SK-N-SH (cell line): ENCODE data around the gene IRX5. TPM values are rescaled to one million over a fixed set of nuclear protein-coding genes. Genes with fewer than 3 reads are reported as not detected.

Source experiments
- CTCF ChIA-PET: fragments of 300-600, 350-600 bp; formaldehyde crosslinking; extraction: SDS; loops from one replicate; lab custom pipeline; 2021; lab: Yijun Ruan, JAX
- POLR2A ChIA-PET: fragments of 350-600 bp; sonication (Branson Sonifier 250); formaldehyde crosslinking; extraction: SDS; loops from one replicate; lab custom pipeline; 2020; ENCODE audit warnings: antibody characterized with exemption, inconsistent platforms; lab: Yijun Ruan, JAX
- DNase-seq: peaks from one replicate; pipeline ENCODE4 v3.0.0; 2012
- H2AFZ ChIP-seq: fragments of 200-600 bp; sonication (generic); 2 replicates; pipeline ENCODE4 v1.8.1; 2016; ENCODE audit warnings: antibody characterized with exemption, mild to moderate bottlenecking, low read depth
- H3F3A ChIP-seq: fragments of 200-600 bp; sonication (generic); replicated peaks from 2 replicates; pipeline ENCODE3; 2016; ENCODE audit warnings: antibody characterized with exemption, mild to moderate bottlenecking; ENCODE audit not compliant: insufficient read depth
- H3K27ac ChIP-seq, 2 experiments: fragments of 200-500 bp in 1 of 2; fragments of 200-600 bp in 1 of 2; sonication (Bioruptor generic) in 1 of 2; sonication (generic), shearing (Covaris generic) in 1 of 2; 2 replicates each; pipeline versions ENCODE4 v1.5.1 to v1.6.1; 2014 to 2016; ENCODE audit warnings: low read depth in 2 of 2, inconsistent platforms in 1 of 2, low read length in 1 of 2, mild to moderate bottlenecking in 1 of 2, mixed read lengths in 1 of 2
- H3K27me3 ChIP-seq: fragments of 200-600 bp; sonication (generic), shearing (Covaris generic); 2 replicates; pipeline ENCODE4 v1.6.1; 2016; ENCODE audit warnings: mixed run types; ENCODE audit not compliant: insufficient read depth
- H3K36me3 ChIP-seq, 2 experiments: fragments of 200-500 bp in 1 of 2; fragments of 200-600 bp in 1 of 2; sonication (Bioruptor generic) in 1 of 2; sonication (generic) in 1 of 2; replicated peaks in 1 of 2; 2 replicates each; pipeline versions ENCODE3 to v1.5.1; 2014 to 2016; ENCODE audit warnings: low read length in 1 of 2, mild to moderate bottlenecking in 1 of 2; ENCODE audit not compliant: insufficient read depth in 2 of 2, control insufficient read depth in 1 of 2
- H3K4me1 ChIP-seq, 2 experiments: fragments of 200-500 bp in 1 of 2; fragments of 200-600 bp in 1 of 2; sonication (Bioruptor generic) in 1 of 2; sonication (generic), shearing (Covaris generic) in 1 of 2; 2 replicates each; pipeline versions ENCODE4 v1.5.1 to v1.6.1; 2014 to 2016; ENCODE audit warnings: low read depth in 1 of 2, low read length in 1 of 2, mixed run types in 1 of 2; ENCODE audit not compliant: insufficient read depth in 2 of 2, control insufficient read depth in 1 of 2
- H3K4me2 ChIP-seq: fragments of 200-600 bp; sonication (generic), shearing (Covaris generic); 2 replicates; pipeline ENCODE4 v1.6.1; 2017; ENCODE audit warnings: mixed run types
- H3K4me3 ChIP-seq, 2 experiments: fragments of 200-500 bp in 1 of 2; fragments of 200-600 bp in 1 of 2; sonication (Bioruptor generic) in 1 of 2; sonication (generic), shearing (Covaris generic) in 1 of 2; 2 replicates each; pipeline versions ENCODE4 v1.5.1 to v1.8.1; 2014 to 2016; ENCODE audit warnings: low read depth in 2 of 2, inconsistent platforms in 1 of 2, low read length in 1 of 2, mild to moderate bottlenecking in 1 of 2, mixed read lengths in 1 of 2, moderate library complexity in 1 of 2
- H3K79me2 ChIP-seq: fragments of 200-600 bp; sonication (generic); 2 replicates; pipeline ENCODE4 v1.8.1; 2017; ENCODE audit warnings: mild to moderate bottlenecking; ENCODE audit not compliant: insufficient read depth
- H3K9ac ChIP-seq: fragments of 200-600 bp; sonication (generic); 2 replicates; pipeline ENCODE4 v1.6.1; 2017; ENCODE audit warnings: mixed run types
- H3K9me2 ChIP-seq: fragments of 200-600 bp; sonication (generic); 2 replicates; pipeline ENCODE4 v1.6.1; 2017; ENCODE audit warnings: mixed run types
- H3K9me3 ChIP-seq: fragments of 200-600 bp; sonication (generic); 2 replicates; pipeline ENCODE4 v1.6.1; 2017; ENCODE audit warnings: mixed run types, mild to moderate bottlenecking, moderate library complexity
- H4K20me1 ChIP-seq: fragments of 200-600 bp; sonication (generic); 2 replicates; pipeline ENCODE4 v1.6.1; 2017; ENCODE audit warnings: mild to moderate bottlenecking, mixed run types; ENCODE audit not compliant: insufficient read depth
- CHD2 ChIP-seq: fragments of 150-350 bp; IDR thresholded peaks from 2 replicates; pipeline ENCODE4 v1.6.1; 2018; ENCODE audit warnings: low read length; ENCODE audit not compliant: partially characterized antibody
- EP300 ChIP-seq, 2 experiments: IDR thresholded peaks; 2 replicates each; pipeline versions ENCODE4 v1.4.0 to v1.6.1; 2012; ENCODE audit warnings: borderline replicate concordance in 1 of 2, low read depth in 1 of 2, low read length in 1 of 2
- EZH2phosphoT487 ChIP-seq: fragments of 200-600 bp; sonication (generic); IDR thresholded peaks from 2 replicates; pipeline ENCODE4 v1.6.1; 2017; ENCODE audit warnings: low read depth, mixed run types, mild to moderate bottlenecking, antibody characterized with exemption, moderate library complexity, borderline replicate concordance
- FOXM1 ChIP-seq: IDR thresholded peaks from 2 replicates; pipeline ENCODE4 v1.4.0; 2012; ENCODE audit warnings: low read depth, mild to moderate bottlenecking
- MEF2A ChIP-seq: IDR thresholded peaks from 2 replicates; pipeline ENCODE4 v1.4.0; 2012; ENCODE audit warnings: low read depth, borderline replicate concordance
- MXI1 ChIP-seq: IDR thresholded peaks from 2 replicates; pipeline ENCODE4 v1.6.1; 2012; ENCODE audit warnings: mild to moderate bottlenecking, low read depth, low read length, improper control_type of control experiment
- RAD21 ChIP-seq: IDR thresholded peaks from 2 replicates; pipeline ENCODE4 v1.6.1; 2012; ENCODE audit warnings: mild to moderate bottlenecking, low read length
- RCOR1 ChIP-seq: fragments of 150-350 bp; IDR thresholded peaks from 2 replicates; pipeline ENCODE4 v1.6.1; 2017; ENCODE audit warnings: antibody characterized with exemption, low read length
- SIN3A ChIP-seq: IDR thresholded peaks from 2 replicates; pipeline ENCODE4 v1.6.1; 2012; ENCODE audit warnings: low read depth, mild to moderate bottlenecking, low read length, moderate library complexity, borderline replicate concordance
- TCF12 ChIP-seq: IDR thresholded peaks from 2 replicates; pipeline ENCODE4 v1.4.0; 2012
- YY1 ChIP-seq: IDR thresholded peaks from 2 replicates; pipeline ENCODE4 v1.4.0; 2012; ENCODE audit warnings: low read depth, mild to moderate bottlenecking
- WGBS: methylation state at CpG from one replicate; pipeline ENCODE4 v1.1.6; 2017; ENCODE audit warnings: low lambda C conversion rate; 5-methylcytosine and 5-hydroxymethylcytosine counted together
- polyA plus RNA-seq, 3 experiments: library from polyadenylated mRNA; depleted of rRNA; stranded (reverse); fragments of >200 nt; gene quantifications; 2 replicates each; pipeline ENCODE4 v1.2.3, GENCODE V29; 2012
- TF ChIP-seq, protein P1 (sequence below): IDR thresholded peaks from 2 replicates; pipeline ENCODE4; 2012
- TF ChIP-seq, protein P2 (sequence below): fragments of 200-600 bp; sonication (generic); IDR thresholded peaks from 2 replicates; pipeline ENCODE4 v1.6.1; 2017; ENCODE audit warnings: antibody characterized with exemption, mild to moderate bottlenecking, moderate library complexity
- TF ChIP-seq, protein P3 (sequence below): fragments of 150-350 bp; IDR thresholded peaks from 2 replicates; pipeline ENCODE4 v1.6.1; 2017; ENCODE audit warnings: antibody characterized with exemption, low read length, low read depth, borderline replicate concordance
- TF ChIP-seq, protein P4 (sequence below): fragments of 150-350 bp; IDR thresholded peaks from 2 replicates; pipeline ENCODE4 v1.6.1; 2016; ENCODE audit warnings: mild to moderate bottlenecking, low read depth, low read length
- TF ChIP-seq, protein P5 (sequence below): IDR thresholded peaks from 2 replicates; pipeline ENCODE4 v1.4.0; 2012; ENCODE audit warnings: low read depth, borderline replicate concordance

The IRX5 gene
- polyA plus RNA-seq, 1 of the 3 experiments (the other 2 are of a cell fraction): 1.4 TPM

DNA sequence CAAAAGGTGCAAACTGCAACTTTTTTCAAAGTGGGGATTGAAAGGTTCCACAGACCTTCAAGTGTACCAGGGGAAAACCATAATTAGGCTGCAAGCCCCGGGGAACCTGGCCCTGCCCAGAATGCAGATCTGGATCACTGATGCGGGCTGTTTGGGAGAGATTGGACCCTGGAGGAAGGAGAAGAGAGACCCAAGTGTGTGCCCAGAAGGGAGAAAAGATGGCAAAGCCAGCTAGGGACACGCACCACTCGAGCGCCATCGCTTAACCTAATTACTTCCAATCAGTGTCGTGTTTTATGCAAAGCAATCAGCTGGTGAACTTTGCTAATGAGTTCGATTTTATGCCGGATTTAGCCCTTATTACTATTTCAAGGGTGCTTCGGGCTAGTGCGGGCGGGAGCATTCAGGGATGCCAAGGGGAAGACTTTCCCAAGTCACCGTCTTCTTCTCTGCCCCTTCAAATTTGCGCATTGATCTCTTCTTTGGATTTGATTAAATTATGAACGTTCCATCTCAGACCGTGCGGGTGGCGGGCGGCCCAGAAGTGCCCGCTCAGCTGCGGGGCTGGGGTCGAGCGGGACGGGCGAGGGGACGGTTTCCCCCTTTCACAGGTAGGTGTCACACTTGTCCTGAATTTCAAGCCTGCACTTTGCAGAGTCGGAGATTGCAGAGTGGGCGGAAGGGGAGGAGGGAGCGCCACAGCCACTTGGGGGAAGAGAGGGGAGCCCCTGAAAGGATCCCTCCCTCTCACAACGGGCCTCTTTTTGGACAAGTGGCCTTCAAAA lies 4.0 kb downstream of the IRX5 start:
- no peak overlapping the region for H3K9ac ChIP-seq
- H3K27me3 ChIP-seq: no peaks in the 10 kb centered on the region
- WGBS: 94% methylated on average over 30 of the region's 30 CpGs
- no peak overlapping the region for H3K4me3 ChIP-seq
- DNase-seq: peak; percentile 48
- CTCF ChIA-PET: interaction anchor here (2.5 kb wide), 1 partner anchor 437 kb away, joined by 14 read pairs; no protein-coding TSS in a partner anchor
- TF ChIP-seq RAD21 (peak; percentile 39; the same call in 1 of the 2 replicates), EZH2phosphoT487 (no peak), SIN3A (no peak)
- H3K9me3 ChIP-seq: no peaks in the 10 kb centered on the region
- POLR2A ChIA-PET: no interaction called here
- no peak overlapping the region for H3K4me2 ChIP-seq
- no peak overlapping the region for H3K27ac ChIP-seq
- peaks cover 10 to 14% of the 10 kb centered on the region in 2 experiments for H3K36me3 ChIP-seq
- H3K9me2 ChIP-seq: no peaks in the 10 kb centered on the region
- no peak overlapping the region for H2AFZ ChIP-seq
- H4K20me1 ChIP-seq: no peaks in the 10 kb centered on the region
- peaks cover 4% of the 10 kb centered on the region for H3F3A ChIP-seq
- peaks cover 0 to 7% of the 10 kb centered on the region in 2 experiments; a peak in 1 of 4 replicates for H3K4me1 ChIP-seq
- peaks cover 13% of the 10 kb centered on the region; the same call in 1 of the 2 replicates for H3K79me2 ChIP-seq

DNA sequence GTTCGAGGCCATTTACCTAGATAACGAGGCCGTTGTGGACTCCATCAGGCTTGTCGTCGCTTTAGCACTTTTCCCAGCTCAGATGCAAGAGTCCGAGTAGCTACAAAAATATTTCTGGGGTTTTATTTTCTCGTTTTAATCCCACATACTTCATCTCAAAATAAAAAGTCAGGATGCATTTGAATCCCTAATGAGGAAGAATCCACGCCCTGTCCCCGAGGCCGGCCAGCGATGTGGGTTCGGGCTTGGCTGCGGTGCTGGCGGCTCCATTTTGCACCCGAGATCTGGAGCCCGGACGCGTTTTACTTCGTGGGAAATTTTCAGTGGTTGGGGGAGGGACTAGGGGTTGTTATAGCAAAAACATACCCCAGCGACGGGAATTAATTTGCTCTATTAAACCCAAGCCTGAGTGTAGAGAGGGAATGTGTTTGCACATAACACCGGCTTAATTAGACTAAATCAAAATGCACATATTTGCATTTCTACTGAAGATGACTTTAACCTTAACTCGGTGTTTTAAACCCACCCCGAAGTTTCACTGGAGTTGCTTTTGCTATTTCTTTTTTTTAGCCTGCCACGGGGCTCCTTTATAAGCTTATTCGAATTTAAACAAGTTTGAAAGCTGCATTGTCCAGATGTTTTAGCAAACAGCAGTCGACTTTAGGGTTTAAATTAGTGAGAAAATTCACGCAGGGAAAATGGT lies 4.8 kb downstream of the IRX5 start:
- no peaks in the 10 kb centered on the region for H3K27me3 ChIP-seq
- no peak for DNase-seq
- no peaks in the 10 kb centered on the region for H4K20me1 ChIP-seq
- H3K27ac ChIP-seq: no peak overlapping the region
- H3K36me3 ChIP-seq: peaks cover 10 to 14% of the 10 kb centered on the region in 2 experiments
- H3K4me2 ChIP-seq: no peak overlapping the region
- TF ChIP-seq SIN3A (no peak), RCOR1 (no peak), MXI1 (no peak), EP300 (IDR thresholded peaks at IDR 0.05; ENCODE audit: borderline replicate concordance in 1 of 2, low read depth in 1 of 2, low read length in 1 of 2) (no peak), EZH2phosphoT487 (no peak), MEF2A (no peak), CHD2 (no peak), FOXM1 (no peak), YY1 (no peak), TCF12 (no peak)
- TF ChIP-seq, protein P1, sequence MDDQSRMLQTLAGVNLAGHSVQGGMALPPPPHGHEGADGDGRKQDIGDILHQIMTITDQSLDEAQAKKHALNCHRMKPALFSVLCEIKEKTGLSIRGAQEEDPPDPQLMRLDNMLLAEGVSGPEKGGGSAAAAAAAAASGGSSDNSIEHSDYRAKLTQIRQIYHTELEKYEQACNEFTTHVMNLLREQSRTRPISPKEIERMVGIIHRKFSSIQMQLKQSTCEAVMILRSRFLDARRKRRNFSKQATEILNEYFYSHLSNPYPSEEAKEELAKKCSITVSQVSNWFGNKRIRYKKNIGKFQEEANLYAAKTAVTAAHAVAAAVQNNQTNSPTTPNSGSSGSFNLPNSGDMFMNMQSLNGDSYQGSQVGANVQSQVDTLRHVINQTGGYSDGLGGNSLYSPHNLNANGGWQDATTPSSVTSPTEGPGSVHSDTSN: no peak
- TF ChIP-seq, protein P2, sequence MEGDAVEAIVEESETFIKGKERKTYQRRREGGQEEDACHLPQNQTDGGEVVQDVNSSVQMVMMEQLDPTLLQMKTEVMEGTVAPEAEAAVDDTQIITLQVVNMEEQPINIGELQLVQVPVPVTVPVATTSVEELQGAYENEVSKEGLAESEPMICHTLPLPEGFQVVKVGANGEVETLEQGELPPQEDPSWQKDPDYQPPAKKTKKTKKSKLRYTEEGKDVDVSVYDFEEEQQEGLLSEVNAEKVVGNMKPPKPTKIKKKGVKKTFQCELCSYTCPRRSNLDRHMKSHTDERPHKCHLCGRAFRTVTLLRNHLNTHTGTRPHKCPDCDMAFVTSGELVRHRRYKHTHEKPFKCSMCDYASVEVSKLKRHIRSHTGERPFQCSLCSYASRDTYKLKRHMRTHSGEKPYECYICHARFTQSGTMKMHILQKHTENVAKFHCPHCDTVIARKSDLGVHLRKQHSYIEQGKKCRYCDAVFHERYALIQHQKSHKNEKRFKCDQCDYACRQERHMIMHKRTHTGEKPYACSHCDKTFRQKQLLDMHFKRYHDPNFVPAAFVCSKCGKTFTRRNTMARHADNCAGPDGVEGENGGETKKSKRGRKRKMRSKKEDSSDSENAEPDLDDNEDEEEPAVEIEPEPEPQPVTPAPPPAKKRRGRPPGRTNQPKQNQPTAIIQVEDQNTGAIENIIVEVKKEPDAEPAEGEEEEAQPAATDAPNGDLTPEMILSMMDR: no peak
- TF ChIP-seq, protein P3, sequence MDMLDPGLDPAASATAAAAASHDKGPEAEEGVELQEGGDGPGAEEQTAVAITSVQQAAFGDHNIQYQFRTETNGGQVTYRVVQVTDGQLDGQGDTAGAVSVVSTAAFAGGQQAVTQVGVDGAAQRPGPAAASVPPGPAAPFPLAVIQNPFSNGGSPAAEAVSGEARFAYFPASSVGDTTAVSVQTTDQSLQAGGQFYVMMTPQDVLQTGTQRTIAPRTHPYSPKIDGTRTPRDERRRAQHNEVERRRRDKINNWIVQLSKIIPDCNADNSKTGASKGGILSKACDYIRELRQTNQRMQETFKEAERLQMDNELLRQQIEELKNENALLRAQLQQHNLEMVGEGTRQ: no peak
- TF ChIP-seq, protein P4, sequence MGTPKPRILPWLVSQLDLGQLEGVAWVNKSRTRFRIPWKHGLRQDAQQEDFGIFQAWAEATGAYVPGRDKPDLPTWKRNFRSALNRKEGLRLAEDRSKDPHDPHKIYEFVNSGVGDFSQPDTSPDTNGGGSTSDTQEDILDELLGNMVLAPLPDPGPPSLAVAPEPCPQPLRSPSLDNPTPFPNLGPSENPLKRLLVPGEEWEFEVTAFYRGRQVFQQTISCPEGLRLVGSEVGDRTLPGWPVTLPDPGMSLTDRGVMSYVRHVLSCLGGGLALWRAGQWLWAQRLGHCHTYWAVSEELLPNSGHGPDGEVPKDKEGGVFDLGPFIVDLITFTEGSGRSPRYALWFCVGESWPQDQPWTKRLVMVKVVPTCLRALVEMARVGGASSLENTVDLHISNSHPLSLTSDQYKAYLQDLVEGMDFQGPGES: no peak
- TF ChIP-seq, protein P5, sequence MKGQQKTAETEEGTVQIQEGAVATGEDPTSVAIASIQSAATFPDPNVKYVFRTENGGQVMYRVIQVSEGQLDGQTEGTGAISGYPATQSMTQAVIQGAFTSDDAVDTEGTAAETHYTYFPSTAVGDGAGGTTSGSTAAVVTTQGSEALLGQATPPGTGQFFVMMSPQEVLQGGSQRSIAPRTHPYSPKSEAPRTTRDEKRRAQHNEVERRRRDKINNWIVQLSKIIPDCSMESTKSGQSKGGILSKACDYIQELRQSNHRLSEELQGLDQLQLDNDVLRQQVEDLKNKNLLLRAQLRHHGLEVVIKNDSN: no peak
- peaks cover 13% of the 10 kb centered on the region; the same call in 1 of the 2 replicates for H3K79me2 ChIP-seq
- no peak overlapping the region for H3K4me3 ChIP-seq
- peaks cover 0 to 7% of the 10 kb centered on the region in 2 experiments; a peak in 1 of 4 replicates for H3K4me1 ChIP-seq
- H3K9me2 ChIP-seq: no peaks in the 10 kb centered on the region
- 93% methylated on average over 28 of the region's 28 CpGs for WGBS
- CTCF ChIA-PET: interaction anchor here (1.0 to 2.5 kb wide), 2 partner anchors 14 to 436 kb away, joined by 3 to 14 read pairs; no protein-coding TSS in a partner anchor
- H3K9ac ChIP-seq: no peak overlapping the region
- POLR2A ChIA-PET: no interaction called here
- no peak overlapping the region for H2AFZ ChIP-seq
- no peaks in the 10 kb centered on the region for H3K9me3 ChIP-seq
- no peaks in the 10 kb centered on the region for H3F3A ChIP-seq
